ENCODE measurements around the gene KIF3B.
"Not testable (repeated sequence)": the region's sequence is repeated elsewhere in the genome, so short reads cannot be mapped to it uniquely, and the experiment has no call there.

The KIF3B gene

GRCh38 chr20:32333181-32333987 is 55.9 kb downstream of the KIF3B start:
- no peak for DNase-seq

DNA sequence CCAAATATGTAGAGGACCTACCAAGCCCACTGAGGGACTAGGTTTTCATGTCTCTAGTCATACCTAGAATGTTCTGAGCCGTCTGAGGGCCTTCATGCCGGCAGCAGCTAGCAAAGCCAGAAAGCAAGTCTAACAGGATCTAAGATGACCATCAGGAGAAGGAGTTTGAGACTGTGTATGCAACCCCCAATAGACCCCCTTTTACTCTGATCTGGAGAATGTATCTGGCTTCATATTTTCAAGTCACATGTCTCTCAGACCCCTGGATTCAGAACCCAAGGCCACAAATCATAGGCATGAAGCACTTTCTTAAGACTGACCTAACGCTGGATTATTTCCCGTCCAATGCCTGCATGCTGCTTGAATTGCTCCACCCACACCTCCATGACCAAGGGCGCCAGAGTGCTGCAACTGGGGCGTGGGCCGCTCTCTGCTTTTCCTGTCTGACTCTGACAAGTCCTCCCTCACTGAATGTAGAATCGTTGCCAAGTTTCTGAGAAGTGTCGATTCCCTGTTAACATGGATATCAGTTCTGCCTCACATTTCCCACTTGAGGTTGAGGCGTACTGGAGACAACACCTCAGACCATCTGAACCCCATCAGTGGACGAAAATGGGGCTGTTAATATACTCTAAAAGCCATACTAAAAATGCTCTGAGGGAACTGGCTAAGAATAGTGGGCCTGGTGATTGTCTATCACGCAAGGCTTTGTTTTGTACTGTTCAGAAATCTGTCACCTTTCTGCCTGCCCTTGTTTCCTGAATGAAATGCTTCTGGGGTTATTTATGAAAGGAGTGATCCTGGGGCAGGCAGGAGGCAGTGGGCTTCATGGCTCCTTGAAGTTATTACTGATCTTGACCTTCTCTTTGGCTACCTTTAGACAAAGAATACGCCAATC is 56.8 kb downstream of the KIF3B start:
- no peak for DNase-seq

- DNase-seq: no peak
Measured at GRCh38 chr20:32336918-32337347, 59.5 kb downstream of the KIF3B start.

DNA sequence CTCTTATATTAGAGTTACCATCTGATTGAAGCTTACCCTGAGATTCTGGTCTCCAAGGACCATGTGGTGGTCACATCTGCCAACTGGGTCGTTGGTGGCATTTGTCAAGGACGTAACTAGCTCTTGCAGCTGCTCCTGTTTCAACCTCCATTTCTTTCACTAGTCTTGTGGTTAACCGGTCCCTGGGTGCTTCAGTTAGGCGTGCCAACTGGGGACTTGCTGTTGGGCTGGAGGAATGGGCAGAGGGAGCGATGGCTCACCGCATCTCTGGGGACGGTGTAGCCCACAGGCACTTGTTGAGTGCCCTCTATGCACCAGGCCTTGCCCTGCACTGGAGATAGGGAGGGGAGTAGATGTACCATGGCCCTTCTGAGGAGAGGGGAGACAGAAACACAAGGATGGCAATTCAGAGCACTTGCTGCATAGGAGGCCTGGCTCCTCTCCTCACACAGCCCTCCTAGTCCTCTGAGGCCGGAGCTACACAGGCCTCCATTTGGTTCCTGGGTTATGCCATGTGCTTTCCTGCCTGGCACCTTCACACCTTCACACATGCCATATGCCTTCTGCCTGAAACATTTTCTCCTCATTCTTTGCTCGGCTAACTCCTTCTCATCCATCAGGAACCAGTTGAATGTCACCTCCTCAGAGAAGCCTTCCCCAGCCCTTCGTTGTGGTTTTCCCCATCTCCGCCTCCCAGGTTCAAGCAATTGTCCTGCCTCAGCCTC is 60.6 kb downstream of the KIF3B start:
- DNase-seq: no peak

DNA sequence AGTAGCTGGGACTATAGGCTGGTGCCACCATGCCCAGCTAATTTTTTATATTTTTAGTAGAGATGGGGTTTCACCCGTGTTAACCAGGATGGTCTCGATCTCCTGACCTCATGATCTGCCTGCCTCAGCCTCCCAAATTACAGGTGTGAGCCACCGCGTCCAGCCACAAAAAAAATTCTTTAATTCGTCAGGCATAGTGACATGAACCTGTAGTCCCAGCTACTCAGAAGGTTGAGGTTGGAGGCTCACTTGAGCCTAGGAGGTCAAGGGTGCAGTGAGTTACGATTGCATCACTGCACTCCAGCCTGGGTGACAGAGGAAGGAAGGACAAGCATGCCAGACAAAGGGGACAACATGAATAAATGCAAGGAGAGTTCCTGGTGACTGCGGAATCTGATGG is 61.2 kb downstream of the KIF3B start:
- DNase-seq: no peak

GRCh38 chr20:32339116-32339515 is 61.7 kb downstream of the KIF3B start:
- no peak for DNase-seq

DNA sequence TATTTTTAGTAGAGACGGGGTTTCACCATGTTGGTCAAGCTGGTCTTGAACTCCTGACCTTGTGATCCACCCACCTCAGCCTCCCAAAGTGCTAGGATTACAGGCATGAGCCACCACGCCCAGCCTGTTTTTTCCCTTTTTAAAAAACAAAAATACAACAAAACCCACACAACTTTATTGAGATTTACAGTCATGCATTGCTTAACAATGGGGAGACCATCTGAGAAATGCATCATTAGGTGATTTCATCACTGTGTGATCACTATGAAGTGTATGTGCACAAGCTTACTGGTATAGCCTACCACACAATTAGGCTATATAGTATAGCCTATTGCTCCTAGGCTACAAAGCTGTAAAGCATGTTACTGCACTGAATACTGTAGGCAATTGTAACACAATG is 63.6 kb downstream of the KIF3B start:
- DNase-seq: not testable (repeated sequence)

GRCh38 chr20:32343439-32343838 is 66.0 kb downstream of the KIF3B start:
- DNase-seq: no peak

- no peak for DNase-seq
Measured at GRCh38 chr20:32344835-32345506, 67.5 kb downstream of the KIF3B start.

DNA sequence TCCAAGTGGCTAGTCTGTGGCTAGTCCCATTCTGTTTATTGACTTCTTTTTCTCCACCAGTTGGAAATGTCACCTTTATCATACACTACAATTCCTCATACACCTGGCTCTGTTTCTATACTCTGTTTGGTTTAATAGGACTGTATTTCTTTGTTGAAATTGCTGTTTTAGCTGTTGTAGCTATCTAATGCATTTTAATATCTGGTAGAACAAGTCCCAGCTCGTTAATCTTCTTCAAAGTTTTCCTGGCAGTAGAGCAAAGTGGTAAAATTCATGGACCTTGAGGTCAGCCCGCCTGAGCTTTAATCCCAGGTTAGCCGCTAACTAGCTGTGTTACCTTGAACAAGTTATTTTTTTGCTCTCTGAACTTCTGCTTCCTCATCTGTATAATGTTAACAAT is 70.8 kb downstream of the KIF3B start:
- no peak for DNase-seq

DNA sequence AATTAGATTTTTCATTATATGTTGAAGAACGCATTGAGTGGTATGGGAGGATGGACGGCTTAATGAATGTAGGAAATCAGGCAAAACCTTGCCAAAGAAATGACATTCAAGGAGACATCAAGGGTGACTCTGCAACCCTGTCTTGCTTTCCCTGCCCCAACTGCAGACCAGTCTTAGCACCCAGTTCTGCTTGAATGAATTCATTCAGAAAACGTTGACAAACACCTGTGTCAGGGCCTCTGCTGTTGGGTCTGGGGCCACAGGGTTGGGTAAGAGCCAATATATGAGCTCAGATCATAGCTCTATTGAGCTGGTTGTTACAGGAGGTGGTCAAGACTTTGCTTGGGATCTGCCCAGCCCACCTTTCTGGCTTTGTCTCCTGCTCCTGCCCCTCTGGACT is 73.0 kb downstream of the KIF3B start:
- DNase-seq: no peak

DNA sequence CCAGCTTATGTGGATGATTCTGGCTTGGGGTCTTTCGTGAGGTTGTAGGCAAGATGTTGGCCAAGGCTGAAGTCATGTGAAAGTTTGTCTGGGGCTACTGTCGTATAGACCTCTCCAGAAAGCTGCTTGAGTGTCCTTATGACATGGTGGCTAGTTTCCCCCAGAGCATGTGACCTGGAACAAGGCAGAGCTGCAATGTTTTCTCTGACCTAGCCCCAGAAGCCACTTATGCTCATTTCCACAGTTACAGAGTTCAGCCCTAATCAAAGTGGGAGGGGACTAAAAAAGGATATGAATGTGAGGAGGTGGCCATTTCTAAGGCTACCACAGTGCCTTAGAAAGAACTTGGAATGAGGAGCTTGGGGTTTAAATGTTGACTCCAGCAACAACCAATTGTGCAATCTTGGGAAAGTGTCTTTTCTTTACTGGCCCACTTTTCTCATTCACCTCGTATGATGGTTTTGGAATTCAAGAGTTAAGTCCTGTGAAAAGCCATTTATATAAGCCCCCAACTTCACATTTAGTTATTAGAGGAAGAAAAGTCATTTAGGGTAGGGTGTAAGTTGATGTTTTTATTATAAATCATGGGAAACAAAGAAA is 74.8 kb downstream of the KIF3B start:
- no peak for DNase-seq

DNA sequence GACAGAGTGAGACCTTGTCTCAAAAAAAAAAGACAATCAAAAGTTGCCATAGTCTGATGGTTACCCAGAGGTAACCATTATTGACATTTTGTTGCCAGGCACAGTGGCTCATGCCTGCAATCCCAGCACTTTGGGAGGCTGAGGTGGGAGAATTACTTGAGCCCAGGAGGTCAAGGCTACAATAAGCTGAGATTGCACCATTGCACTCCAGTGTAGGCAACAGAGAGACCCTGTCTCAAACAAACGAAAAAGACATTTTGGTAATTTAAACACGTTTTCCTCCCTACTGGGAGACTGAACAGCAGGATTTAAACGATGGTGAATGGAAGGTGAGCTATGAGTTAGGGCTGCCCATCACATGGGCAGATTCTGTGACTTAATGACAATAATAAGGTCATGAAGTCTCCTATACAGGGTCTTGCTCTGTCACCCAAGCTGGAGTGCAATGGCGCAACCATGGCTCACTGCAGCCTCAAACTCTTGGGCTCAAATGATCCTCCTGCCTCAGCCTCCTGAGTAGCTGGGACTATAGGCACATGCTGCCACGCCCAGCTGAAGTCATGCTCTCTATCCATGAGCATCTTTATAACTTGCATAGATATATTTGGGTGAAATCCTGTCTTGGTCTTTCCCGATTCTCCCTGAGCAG is 76.5 kb downstream of the KIF3B start:
- no peak for DNase-seq

DNA sequence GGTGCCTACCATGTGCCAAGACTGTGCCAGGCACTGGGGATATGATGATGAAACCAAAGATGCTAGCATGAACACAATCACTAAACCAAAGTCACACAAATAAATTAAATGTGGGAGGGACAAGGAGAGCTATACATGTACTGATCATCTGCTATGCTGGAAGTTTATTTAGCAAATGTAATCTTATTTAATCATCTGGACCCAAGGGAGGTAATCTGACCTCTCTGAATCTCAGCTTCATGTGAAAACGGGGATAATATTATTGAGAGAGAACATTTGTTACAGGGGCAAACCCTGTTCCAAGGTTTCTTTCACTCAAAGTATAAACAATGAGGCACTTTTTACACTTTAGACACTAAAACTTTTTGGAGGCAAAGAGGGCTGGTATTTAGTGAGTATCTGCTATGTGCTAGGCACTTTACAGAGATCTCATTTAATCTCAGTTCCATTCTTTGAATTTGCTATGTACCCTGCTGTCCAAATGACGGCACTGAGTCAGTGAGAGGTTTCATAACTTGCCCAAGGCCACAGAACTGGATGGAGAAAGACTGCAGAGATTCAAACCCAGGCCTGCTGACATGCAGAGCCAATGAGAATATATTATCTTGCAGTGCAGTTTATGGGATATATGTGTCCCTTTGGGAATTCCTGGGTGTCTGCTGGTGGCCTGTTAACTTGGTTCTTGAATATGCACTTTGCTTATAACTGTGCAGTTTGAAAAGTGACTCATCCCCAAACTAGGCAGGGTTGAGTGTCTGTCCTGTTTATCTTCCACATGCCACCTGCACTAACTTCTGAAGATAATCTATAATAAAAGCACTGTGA is 77.4 kb downstream of the KIF3B start:
- no peak for DNase-seq

- no peak for DNase-seq
Measured at GRCh38 chr20:32355417-32355841, 78.0 kb downstream of the KIF3B start.

DNA sequence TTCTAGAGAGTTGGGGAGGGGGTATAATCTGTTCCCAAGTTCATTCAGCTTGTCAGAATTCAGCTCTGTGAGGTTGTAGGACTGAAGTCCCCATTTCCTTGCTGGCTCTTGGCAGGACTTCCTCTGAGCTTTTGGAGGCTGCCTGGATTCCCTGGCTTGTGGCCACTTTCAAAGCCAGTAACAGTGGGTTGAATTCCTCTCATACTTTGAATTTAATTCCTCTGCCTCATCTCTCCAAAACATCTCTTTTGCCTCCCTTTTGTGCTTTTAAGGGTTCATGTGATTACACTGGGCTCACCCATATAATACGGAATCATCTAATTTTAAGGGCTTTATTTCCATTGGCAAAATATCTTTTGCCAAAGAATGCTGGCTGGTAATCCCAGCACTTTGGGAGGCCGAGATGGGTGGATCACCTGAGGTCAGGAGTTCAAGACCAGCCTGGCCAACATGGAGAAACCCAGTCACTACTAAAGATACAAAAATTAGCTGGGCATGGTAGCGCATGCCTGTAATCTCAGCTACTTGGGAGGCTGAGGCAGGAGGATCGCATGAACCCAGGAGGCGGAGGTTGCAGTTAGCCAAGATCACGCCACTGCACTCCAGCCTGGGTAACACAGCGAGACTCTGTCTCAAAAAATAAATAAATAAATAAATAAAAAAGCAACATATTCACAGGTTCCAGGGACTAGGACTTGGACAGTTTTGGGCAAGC is 78.6 kb downstream of the KIF3B start:
- DNase-seq: not testable (repeated sequence)

GRCh38 chr20:32356622-32357374 is 79.3 kb downstream of the KIF3B start:
- no peak for DNase-seq

DNA sequence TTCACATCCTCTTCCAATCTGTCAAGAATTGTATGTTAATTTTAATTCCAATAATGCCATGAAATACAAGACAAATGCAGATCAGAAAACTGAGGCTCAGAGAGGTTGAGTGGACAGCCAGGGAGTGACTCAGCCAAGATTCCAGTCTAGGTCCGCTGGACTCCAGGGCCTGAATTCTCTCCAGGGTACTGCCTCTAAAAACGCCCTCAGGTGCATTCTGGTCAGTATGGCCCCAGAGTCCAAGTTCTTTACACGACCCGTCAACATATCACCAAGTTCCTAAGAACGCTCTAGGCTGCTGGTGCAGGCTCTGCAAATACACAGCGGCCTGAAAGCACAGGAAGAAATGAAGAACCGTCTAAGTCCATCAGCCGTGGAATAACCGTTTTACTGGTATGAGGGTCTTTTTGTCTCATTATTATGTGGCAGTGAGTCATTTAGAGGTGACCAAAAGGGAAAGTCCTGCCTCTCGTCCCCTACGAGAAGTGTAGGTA is 80.0 kb downstream of the KIF3B start:
- DNase-seq: no peak

All from 8988T (cell line).